Activated CD8-positive, alpha-beta T cell treated with anti-CD3 and anti-CD28 coated beads, Interleukin-2, amount 10 ng/mL, durations not matched to agents 7 days and 5 days (primary cell): Measurements from ENCODE around the gene CD96. TPM values are rescaled to one million over a fixed set of nuclear protein-coding genes. Genes with fewer than 3 reads are reported as not detected.
"Not testable (repeated sequence)": the region's sequence is repeated elsewhere in the genome, so short reads cannot be mapped to it uniquely, and the experiment has no call there.

Experiments
- ATAC-seq: fragments of 150-1000 bp; cut with Tn5 transposase; one replicate; pipeline ENCODE4 v1.10.0; 2021; ENCODE audit warnings: moderate library complexity
- CTCF ChIA-PET: fragments of 350-600 bp; sonication (Branson Sonifier 250); formaldehyde crosslinking; loops from one replicate; lab custom pipeline; 2021; ENCODE audit warnings: antibody characterized with exemption; lab: Charles Lee
- POLR2A ChIA-PET: fragments of 350-600 bp; sonication (Branson Sonifier 250); formaldehyde crosslinking; loops from one replicate; lab custom pipeline; 2021; ENCODE audit warnings: antibody characterized with exemption; lab: Charles Lee
- DNase-seq: peaks from one replicate; pipeline ENCODE4 v3.0.0-alpha.2; 2020
- H3K27ac Mint-ChIP-seq: one replicate; pipeline ENCODE4 v1.8.0; 2021; ENCODE audit warnings: mild to moderate bottlenecking, mixed read lengths
- H3K27me3 Mint-ChIP-seq: one replicate; pipeline ENCODE4 v1.8.0; 2021; ENCODE audit warnings: low read depth, mixed read lengths
- H3K36me3 Mint-ChIP-seq: one replicate; pipeline ENCODE4 v1.8.0; 2021; ENCODE audit warnings: low read depth, mixed read lengths
- H3K4me1 Mint-ChIP-seq: one replicate; pipeline ENCODE4 v1.8.0; 2021; ENCODE audit warnings: low read depth, mixed read lengths
- H3K4me3 Mint-ChIP-seq: one replicate; pipeline ENCODE4 v1.8.0; 2021; ENCODE audit warnings: mild to moderate bottlenecking, mixed read lengths
- H3K9me3 Mint-ChIP-seq: one replicate; pipeline ENCODE4 v1.8.0; 2022; ENCODE audit warnings: mixed read lengths; ENCODE audit not compliant: insufficient read depth
- total RNA-seq, 2 experiments: library from RNA; stranded (reverse); gene quantifications; one replicate each; pipeline ENCODE4 v1.2.3, GENCODE V29; 2021

CD96 gene
- total RNA-seq, 2 experiments from 2014 or later: 293 to 303 TPM

DNA sequence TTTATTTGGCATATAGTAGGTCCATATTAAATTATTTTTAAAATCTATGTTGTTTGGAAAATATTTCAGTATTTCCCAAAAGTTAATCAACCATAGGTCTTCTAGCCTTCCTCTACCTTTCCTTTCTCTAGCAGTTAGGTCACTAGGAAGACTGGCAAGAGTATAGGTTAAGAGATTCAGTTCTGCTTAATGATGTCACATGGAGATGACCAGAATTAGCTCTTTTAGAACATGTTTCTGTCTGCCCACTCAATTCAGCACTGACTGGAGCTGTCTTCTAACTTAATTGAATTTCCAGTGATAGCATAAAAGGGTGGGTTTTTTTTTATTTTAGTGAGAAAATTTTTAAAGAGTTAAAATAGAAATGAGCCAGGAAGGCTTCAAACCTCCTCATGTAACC, 76.9 kb downstream of the CD96 start:
- Mint-ChIP-seq H3K4me3 (no peak overlapping the region), H3K27ac (peak overlapping the region; percentile 50), H3K36me3 (peaks cover 87% of the 10 kb centered on the region), H3K4me1 (peaks cover 65% of the 10 kb centered on the region), H3K27me3 (no peaks in the 10 kb centered on the region), H3K9me3 (no peaks in the 10 kb centered on the region)
- ChIA-PET POLR2A (interaction anchor here (0.7 kb wide), 1 partner anchor 71 kb away, joined by 3 read pairs; no protein-coding TSS in a partner anchor), CTCF (interaction anchor here (0.6 to 5.1 kb wide), 5 partner anchors 9 to 715 kb away, joined by 3 to 59 read pairs (median 3); no protein-coding TSS in a partner anchor)
- DNase-seq (no peak), ATAC-seq (no peak)

DNA sequence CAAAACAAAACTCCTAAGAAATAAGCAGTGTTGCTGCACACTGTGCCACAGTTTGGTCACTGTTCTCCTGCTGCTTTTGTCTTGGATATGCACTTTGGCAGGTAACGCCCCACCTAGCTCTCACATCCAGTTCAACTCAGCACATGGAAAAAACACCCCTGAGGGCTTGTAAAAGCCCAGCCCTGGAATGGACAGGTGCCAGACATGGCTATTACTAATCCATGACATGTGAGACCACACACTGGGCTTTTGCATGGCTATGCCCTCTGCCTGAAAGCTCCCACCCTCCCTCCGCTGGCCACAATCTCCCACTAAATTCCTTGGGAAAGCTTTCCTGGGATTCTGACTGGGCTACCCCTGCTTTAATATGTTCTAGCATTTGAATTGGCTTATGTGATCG, 77.8 kb downstream of the CD96 start:
- DNase-seq: no peak
- Mint-ChIP-seq H3K4me3 (no peak overlapping the region), H3K27me3 (no peaks in the 10 kb centered on the region), H3K4me1 (peaks cover 65% of the 10 kb centered on the region), H3K27ac (no peak overlapping the region), H3K9me3 (no peaks in the 10 kb centered on the region), H3K36me3 (peaks cover 87% of the 10 kb centered on the region)
- ChIA-PET CTCF (interaction anchor here (0.9 to 5.1 kb wide), 3 partner anchors 8 to 69 kb away, joined by 3 to 59 read pairs (median 4); no protein-coding TSS in a partner anchor), POLR2A (no interaction called here)
- ATAC-seq: no peak

DNA sequence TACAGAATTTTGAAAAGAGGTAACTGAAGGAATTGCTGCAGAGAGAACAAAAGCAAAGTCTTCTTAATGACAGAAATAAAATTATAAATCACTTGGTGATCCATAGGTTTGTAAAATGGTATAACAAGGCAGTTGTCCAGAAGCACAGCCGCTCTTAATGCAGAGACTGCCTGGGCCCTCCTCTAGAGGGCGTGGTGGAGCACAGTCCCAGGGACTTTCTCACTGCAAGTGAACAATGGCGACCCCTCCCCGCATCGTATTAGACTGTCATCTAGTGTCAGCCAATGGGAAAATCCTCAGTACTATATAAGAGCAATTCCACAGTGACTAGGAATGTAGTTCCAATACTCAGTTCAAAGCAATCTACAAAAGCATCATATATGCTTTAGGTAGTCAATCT, 79.5 kb downstream of the CD96 start:
- DNase-seq (no peak), ATAC-seq (no peak)
- Mint-ChIP-seq H3K27me3 (no peaks in the 10 kb centered on the region), H3K27ac (no peak overlapping the region), H3K36me3 (peaks cover 84% of the 10 kb centered on the region), H3K4me1 (peaks cover 49% of the 10 kb centered on the region), H3K9me3 (peaks cover 5% of the 10 kb centered on the region), H3K4me3 (no peak overlapping the region)
- POLR2A ChIA-PET: no interaction called here
- CTCF ChIA-PET: interaction anchor here (0.6 to 1.3 kb wide), 3 partner anchors 23 to 43 kb away, joined by 3 read pairs; partner anchors contain the start of gene ZBED2

DNA sequence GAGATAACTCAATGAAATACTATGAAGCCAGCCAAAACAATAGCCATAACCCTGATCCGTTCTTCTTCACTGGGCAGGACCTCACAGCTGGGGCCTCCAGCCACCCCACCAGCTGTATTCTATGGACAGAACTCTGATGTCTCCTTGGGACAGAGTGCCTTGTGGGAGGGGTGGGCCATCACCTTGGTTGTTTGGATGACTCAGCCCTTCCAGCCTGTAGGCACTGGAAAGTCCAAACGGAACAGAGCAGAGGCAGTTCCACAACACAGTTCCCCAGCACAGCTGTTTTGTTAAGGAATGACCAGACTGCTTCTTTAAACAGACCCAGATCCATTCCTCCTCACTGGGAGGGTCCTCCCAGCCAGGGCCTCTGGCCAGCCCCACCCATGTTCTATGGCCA, 85.1 kb downstream of the CD96 start:
- Mint-ChIP-seq H3K4me1 (peaks cover 13% of the 10 kb centered on the region), H3K9me3 (peaks cover 35% of the 10 kb centered on the region), H3K36me3 (peaks cover 87% of the 10 kb centered on the region), H3K4me3 (no peak overlapping the region), H3K27me3 (no peaks in the 10 kb centered on the region), H3K27ac (no peak overlapping the region)
- DNase-seq (no peak), ATAC-seq (no peak)
- POLR2A ChIA-PET: interaction anchor here (0.6 kb wide), 1 partner anchor 672 kb away, joined by 3 read pairs; no protein-coding TSS in a partner anchor
- CTCF ChIA-PET: no interaction called here

DNA sequence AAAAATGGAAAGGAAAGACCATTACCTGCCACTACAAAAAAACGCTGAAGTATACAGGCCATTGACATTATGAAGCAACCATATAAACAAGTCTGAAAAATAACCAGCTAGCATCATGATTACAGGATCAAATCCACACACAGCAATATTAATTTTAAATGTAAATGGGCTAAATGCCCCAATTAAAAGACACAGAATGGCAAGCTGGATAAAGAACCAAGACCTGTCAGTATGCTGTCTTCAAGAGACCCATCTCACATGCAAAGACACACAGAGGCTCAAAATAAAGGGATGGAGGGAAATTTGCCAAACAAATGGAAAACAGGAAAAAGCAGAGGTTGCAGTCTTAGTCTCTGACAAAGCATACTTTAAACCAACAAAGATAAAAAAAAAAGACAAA, 87.0 kb downstream of the CD96 start:
- CTCF ChIA-PET: interaction anchor here (1.1 kb wide), 1 partner anchor 10 kb away, joined by 3 read pairs; no protein-coding TSS in a partner anchor
- H3K4me1 Mint-ChIP-seq, H3K4me3 Mint-ChIP-seq, H3K27ac Mint-ChIP-seq, POLR2A ChIA-PET, DNase-seq, H3K27me3 Mint-ChIP-seq, ATAC-seq: not testable (repeated sequence)
- Mint-ChIP-seq H3K9me3 (peaks cover 41% of the 10 kb centered on the region), H3K36me3 (peaks cover 88% of the 10 kb centered on the region)

DNA sequence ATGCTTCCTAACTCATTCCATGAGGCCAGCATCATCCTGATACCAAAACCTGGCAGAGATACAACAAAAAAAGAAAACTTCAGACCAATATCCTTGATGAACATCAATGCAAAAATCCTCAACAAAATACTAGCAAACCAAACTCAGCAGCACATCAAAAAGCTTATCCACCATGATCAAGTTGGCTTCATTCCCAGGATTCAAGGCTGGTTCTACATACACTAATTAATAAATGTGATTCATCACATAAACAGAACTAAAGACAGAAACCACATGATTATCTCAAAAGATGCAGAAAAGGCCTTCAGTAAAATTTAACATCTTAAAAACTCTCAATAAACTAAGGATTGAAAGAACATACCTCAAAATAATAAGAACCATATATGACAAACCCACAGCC, 88.6 kb downstream of the CD96 start:
- H3K9me3 Mint-ChIP-seq: peaks cover 37% of the 10 kb centered on the region
- DNase-seq, POLR2A ChIA-PET, H3K27me3 Mint-ChIP-seq, H3K4me1 Mint-ChIP-seq, ATAC-seq, H3K27ac Mint-ChIP-seq, H3K4me3 Mint-ChIP-seq: not testable (repeated sequence)
- H3K36me3 Mint-ChIP-seq: peaks cover 84% of the 10 kb centered on the region
- CTCF ChIA-PET: interaction anchor here (1.5 kb wide), 1 partner anchor 14 kb away, joined by 3 read pairs; no protein-coding TSS in a partner anchor

DNA sequence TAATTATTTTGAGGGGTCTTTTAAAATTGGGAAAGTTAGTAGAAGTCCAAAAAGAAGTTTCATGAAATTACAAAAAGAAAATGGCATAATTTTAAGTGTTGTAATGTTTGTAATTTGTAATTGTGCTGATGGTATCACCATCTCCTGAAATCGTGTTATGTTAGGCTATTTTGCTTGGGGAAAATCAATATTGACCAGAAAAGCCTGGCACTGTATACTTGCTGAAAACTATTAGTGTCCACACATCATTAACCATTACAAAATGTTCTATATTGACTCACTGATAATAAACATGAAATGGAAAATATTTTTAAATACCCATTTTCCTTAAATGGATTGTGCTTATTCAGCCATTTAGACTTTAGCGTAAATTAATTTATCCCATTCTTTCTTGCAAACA, 93.4 kb downstream of the CD96 start:
- no peaks in the 10 kb centered on the region for H3K27me3 Mint-ChIP-seq
- H3K4me1 Mint-ChIP-seq: no peaks in the 10 kb centered on the region
- POLR2A ChIA-PET: no interaction called here
- H3K36me3 Mint-ChIP-seq: peaks cover 87% of the 10 kb centered on the region
- CTCF ChIA-PET: no interaction called here
- no peak for ATAC-seq
- H3K9me3 Mint-ChIP-seq: peaks cover 33% of the 10 kb centered on the region
- H3K4me3 Mint-ChIP-seq: no peak overlapping the region
- no peak overlapping the region for H3K27ac Mint-ChIP-seq
- no peak for DNase-seq

DNA sequence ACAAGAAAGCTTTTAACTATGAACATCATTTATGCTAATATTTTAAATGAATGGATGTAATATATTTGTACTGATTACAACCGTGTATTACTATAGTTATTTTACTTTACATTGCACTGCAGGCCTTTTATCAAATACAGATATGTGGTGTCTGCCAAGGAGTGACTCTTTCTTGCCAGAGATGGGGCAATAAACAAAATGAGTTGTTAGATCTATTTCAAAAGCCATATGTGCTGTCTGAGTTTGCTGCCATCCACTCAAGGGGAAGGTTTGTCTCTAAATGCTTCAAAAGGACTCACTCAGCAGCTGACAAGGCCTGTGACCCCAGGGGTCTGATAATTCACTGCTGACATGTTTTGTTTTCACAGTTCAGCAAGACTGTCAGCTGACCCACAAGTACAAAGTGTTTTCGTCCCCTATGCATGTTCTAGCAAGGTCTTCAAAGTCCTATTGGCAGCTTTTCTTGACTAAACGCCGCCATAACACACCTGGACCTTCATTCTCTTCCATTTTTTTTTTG, 94.4 kb downstream of the CD96 start:
- Mint-ChIP-seq H3K4me1 (no peaks in the 10 kb centered on the region), H3K27ac (no peak overlapping the region), H3K9me3 (peaks cover 39% of the 10 kb centered on the region), H3K36me3 (peaks cover 87% of the 10 kb centered on the region), H3K27me3 (no peaks in the 10 kb centered on the region), H3K4me3 (no peak overlapping the region)
- CTCF ChIA-PET: no interaction called here
- ATAC-seq (no peak), DNase-seq (no peak)
- POLR2A ChIA-PET: no interaction called here

DNA sequence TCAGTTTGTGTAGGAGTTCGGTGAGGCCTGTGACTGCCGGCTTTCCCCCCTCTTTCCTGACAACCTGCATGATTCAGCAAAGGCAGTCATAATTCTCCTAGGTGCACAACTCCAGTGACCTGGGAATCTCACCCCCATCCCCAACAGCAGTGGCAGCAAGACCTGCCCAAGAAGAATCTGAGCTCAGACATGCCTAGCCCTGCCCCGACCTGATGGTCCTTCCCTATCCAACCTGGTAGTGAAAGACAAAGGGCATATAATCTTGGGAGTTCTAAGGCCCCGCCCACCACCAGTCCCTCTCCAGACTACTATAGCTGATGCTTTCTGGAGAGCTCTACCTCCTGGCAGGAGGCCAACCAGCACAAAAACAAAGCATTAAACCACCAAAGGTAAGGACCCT, 97.3 kb downstream of the CD96 start:
- POLR2A ChIA-PET: no interaction called here

DNA sequence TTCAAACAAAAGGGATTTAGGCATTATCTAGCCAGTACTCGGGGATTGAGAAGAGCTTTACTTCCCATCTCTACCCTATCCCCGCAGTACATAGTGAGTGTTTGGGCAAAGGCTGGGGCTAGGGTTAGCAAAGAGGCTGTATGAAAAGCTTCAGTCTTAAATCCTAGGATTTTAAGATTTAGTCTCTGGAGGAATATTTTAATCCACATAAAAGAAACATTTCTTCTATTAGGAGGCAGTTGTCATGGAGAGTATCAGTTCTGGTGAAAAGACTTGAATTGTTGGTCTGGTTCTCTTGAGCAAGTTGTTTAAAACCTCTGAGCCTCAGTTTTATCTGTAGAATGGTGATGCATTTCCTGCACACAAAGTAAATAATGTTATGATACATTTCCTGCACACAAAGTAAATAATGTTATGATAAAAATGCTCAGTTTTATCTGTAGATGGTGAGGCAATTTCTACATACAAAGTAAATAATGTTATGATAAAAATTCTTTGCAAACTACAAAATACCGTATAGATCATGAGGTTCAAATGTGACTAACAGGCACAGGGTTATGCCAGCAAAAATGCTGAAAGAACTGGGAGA, 107.1 kb downstream of the CD96 start:
- Mint-ChIP-seq H3K4me1 (peaks cover 7% of the 10 kb centered on the region), H3K27ac (peak overlapping the region; percentile 52), H3K9me3 (peaks cover 3% of the 10 kb centered on the region), H3K4me3 (no peak overlapping the region), H3K27me3 (no peaks in the 10 kb centered on the region), H3K36me3 (peaks cover 94% of the 10 kb centered on the region)
- DNase-seq (no peak), ATAC-seq (no peak)
- ChIA-PET POLR2A (no interaction called here), CTCF (no interaction called here)

More for the DNA sequence above, 97.3 kb downstream of the CD96 start:
- no peak for ATAC-seq
- DNase-seq: no peak
- H3K4me1 Mint-ChIP-seq: no peaks in the 10 kb centered on the region
- H3K4me3 Mint-ChIP-seq: no peak overlapping the region
- H3K27ac Mint-ChIP-seq: peak overlapping the region; percentile 20
- no peaks in the 10 kb centered on the region for H3K27me3 Mint-ChIP-seq
- CTCF ChIA-PET: no interaction called here
- peaks cover 49% of the 10 kb centered on the region for H3K9me3 Mint-ChIP-seq
- H3K36me3 Mint-ChIP-seq: peaks cover 90% of the 10 kb centered on the region

DNA sequence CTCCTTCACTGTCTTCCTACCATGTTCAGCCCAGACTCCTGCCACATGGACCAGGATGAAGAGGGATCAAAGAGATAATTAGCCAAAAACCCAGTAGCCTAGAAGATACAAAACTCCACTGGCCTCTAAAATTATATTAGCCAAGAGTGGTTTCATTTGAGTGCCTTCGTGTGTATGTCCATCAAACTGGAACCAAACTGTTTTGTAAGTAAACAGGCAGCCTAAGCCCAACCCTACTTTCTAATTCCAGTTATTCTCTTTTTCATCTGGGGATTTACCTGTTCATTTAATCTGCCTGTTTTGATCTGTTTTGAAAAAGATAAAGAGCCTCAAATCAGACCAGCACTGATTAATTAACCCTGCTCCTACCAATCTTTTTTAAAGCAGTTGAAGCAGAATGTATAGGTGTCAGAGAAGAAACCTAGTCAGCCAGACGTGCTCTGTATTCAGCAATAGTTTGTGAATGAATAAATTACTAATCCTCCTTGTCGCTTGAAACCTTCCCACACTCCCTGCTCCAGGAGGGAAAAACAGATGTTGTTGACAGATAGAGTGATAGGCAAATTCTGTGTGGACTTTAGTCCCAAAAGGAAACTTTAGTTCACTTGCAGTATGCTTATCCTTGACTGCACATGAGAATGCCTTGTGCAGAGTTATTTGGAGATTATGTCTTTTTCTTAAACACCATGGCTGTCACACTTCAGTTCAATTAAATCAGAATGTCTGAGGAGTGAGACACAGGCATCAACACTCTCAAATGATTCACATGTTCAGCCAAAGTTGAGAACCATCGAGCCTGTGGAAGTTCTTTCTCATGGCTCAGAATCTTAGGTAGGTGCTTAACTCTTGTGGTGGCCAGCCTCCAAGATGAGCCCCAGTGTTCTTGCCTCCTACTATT, 108.6 kb downstream of the CD96 start:
- H3K9me3 Mint-ChIP-seq: no peaks in the 10 kb centered on the region
- no peaks in the 10 kb centered on the region for H3K27me3 Mint-ChIP-seq
- ChIA-PET POLR2A (no interaction called here), CTCF (no interaction called here)
- DNase-seq (no peak), ATAC-seq (no peak)
- no peak overlapping the region for H3K4me3 Mint-ChIP-seq
- peaks cover 94% of the 10 kb centered on the region for H3K36me3 Mint-ChIP-seq
- peaks cover 7% of the 10 kb centered on the region for H3K4me1 Mint-ChIP-seq
- H3K27ac Mint-ChIP-seq: no peak overlapping the region
